Measurements from ENCODE around the gene IQCF5.
"Not testable (repeated sequence)": the region's sequence is repeated elsewhere in the genome, so short reads cannot be mapped to it uniquely, and the experiment has no call there.

DNA sequence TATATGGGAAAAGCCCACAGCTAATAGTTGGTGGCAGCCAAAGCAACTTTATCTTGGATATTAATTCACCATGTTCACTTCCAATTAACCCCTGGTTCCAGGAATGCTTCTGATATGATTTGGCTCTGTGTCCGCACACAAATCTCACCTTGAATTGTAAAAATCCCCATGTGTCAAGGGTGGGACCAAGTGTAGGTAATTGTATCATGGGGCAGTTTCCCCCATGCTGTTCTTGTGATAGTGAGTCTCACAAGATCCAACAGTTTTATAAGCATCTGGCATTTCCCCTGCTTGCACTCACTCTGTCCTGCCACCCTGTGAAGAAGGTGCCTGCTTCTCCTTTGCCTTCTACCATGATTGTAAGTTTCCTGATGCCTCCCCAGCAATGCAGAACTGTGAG, 6.5 kb downstream of the IQCF5 start:
- not testable (repeated sequence) for TF ChIP-seq CTCF, POLR2A (IDR thresholded peaks at IDR 0.05)

Measured in thyroid gland (tissue), 4 donors.